Body of pancreas (tissue), 4 donors: ENCODE measurements around the gene GMDS. TPM values are rescaled to one million over a fixed set of nuclear protein-coding genes. Genes with fewer than 3 reads are reported as not detected.

Experiments used
- ATAC-seq: fragments of 150-250 bp; one replicate; pipeline ENCODE4 v1.9.1; 2016
- DNase-seq, 4 donors: peaks; one replicate each; pipeline ENCODE4 v3.0.0-alpha.2; 2019
- H3K27ac ChIP-seq, 4 donors: fragments of 200-600 bp; sonication (generic); 1 replicate in 3 of 4; 2 replicates in 1 of 4; pipeline versions ENCODE4 v1.5.1 to v1.6.1; 2016 to 2019; ENCODE audit warnings: mild to moderate bottlenecking in 1 of 4, mixed read lengths in 1 of 4, moderate library complexity in 1 of 4
- H3K27me3 ChIP-seq, 2 donors: fragments of 200-600 bp; sonication (generic); one replicate each; pipeline ENCODE4 v1.6.0; 2016; ENCODE audit warnings: mild to moderate bottlenecking in 1 of 2
- H3K36me3 ChIP-seq, 2 donors: fragments of 200-600 bp; sonication (generic); replicated peaks in 1 of 2; 2 replicates each; pipeline ENCODE4 v1.5.1; 2016; ENCODE audit warnings: low read depth in 2 of 2; ENCODE audit not compliant: insufficient read depth in 1 of 2
- H3K4me1 ChIP-seq: fragments of 200-600 bp; sonication (generic); one replicate; pipeline ENCODE4 v1.6.0; 2016
- H3K4me3 ChIP-seq, 2 donors: fragments of 200-600 bp; sonication (generic); 1 replicate in 1 of 2; 2 replicates in 1 of 2; pipeline ENCODE4 v1.5.1; 2016 to 2019
- H3K9me3 ChIP-seq, 3 donors: fragments of 200-600 bp; sonication (generic); 1 replicate in 2 of 3; 2 replicates in 1 of 3; pipeline ENCODE4 v1.5.1; 2016
- CTCF ChIP-seq, 7 experiments: fragments of 450-650 bp in 4 of 7; fragments of 200-600 bp in 3 of 7; sonication (generic) in 3 of 7; IDR thresholded peaks; one replicate each; pipeline ENCODE4 v1.5.1; 2016 to 2019; ENCODE audit warnings: antibody characterized with exemption in 7 of 7
- POLR2A ChIP-seq, 3 donors: fragments of 450-650 bp; IDR thresholded peaks; one replicate each; pipeline ENCODE4 v1.6.1; 2016; ENCODE audit warnings: antibody characterized with exemption in 3 of 3, mild to moderate bottlenecking in 2 of 3
- WGBS, 2 donors: methylation state at CpG; one replicate each; pipeline ENCODE4 v1.1.5; 2017; 5-methylcytosine and 5-hydroxymethylcytosine counted together
- intact Hi-C: fragments of 100-400 bp; cut with DNase I; formaldehyde crosslinking; loops from one replicate; pipeline ENCODE4 v1.15.1; 2023
- total RNA-seq, 2 donors: library from RNA; depleted of rRNA; stranded (reverse); fragments of >200 nt; gene quantifications; one replicate each; pipeline ENCODE4 v1.1.0, GENCODE V29; 2016

The GMDS gene
- total RNA-seq, 2 donors from 2014 or later: 34.5 to 63.3 TPM

- no peaks in the 10 kb centered on the region for H3K36me3 ChIP-seq
- no peak for TF ChIP-seq POLR2A (IDR thresholded peaks at IDR 0.05)
- no peak for TF ChIP-seq CTCF (IDR thresholded peaks at IDR 0.05)
- ATAC-seq: no peak
- H3K27ac ChIP-seq: no peak overlapping the region
- no peaks in the 10 kb centered on the region for H3K27me3 ChIP-seq
- H3K9me3 ChIP-seq: no peaks in the 10 kb centered on the region
- H3K4me1 ChIP-seq: peaks cover 8% of the 10 kb centered on the region
- intact Hi-C loops: loop anchor here (5.0 kb wide), 1 partner anchor 1148 kb away; no protein-coding TSS in a partner anchor
- DNase-seq: no peak
- H3K4me3 ChIP-seq: no peak overlapping the region
- 87 to 88% methylated on average over 17 to 24 of the region's 24 CpGs for WGBS, 2 donors
Measured at GRCh38 chr6:1598886-1599285, 646.5 kb downstream of the GMDS start.

- Histone ChIP-seq H3K9me3 (no peaks in the 10 kb centered on the region), H3K4me1 (peaks cover 8% of the 10 kb centered on the region), H3K36me3 (no peaks in the 10 kb centered on the region), H3K4me3 (no peak overlapping the region), H3K27me3 (no peaks in the 10 kb centered on the region), H3K27ac (no peak overlapping the region)
- ATAC-seq: no peak
- intact Hi-C loops: loop anchor here (5.0 kb wide), 1 partner anchor 1149 kb away; no protein-coding TSS in a partner anchor
- 81 to 88% methylated on average over 10 of the region's 10 CpGs for WGBS, 2 donors
- no peak for DNase-seq
- TF ChIP-seq CTCF (IDR thresholded peaks at IDR 0.05): no peak
- TF ChIP-seq POLR2A (IDR thresholded peaks at IDR 0.05): no peak
Measured at GRCh38 chr6:1598433-1598832, 647.0 kb downstream of the GMDS start.

- Histone ChIP-seq H3K27me3 (no peaks in the 10 kb centered on the region), H3K4me1 (peaks cover 8% of the 10 kb centered on the region), H3K9me3 (no peaks in the 10 kb centered on the region), H3K36me3 (no peaks in the 10 kb centered on the region), H3K27ac (no peak overlapping the region), H3K4me3 (no peak overlapping the region)
- intact Hi-C loops: loop anchor here (5.0 kb wide), 1 partner anchor 1149 kb away; no protein-coding TSS in a partner anchor
- 83 to 86% methylated on average over 5 of the region's 5 CpGs for WGBS, 2 donors
- DNase-seq: no peak
- no peak for TF ChIP-seq POLR2A (IDR thresholded peaks at IDR 0.05)
- no peak for TF ChIP-seq CTCF (IDR thresholded peaks at IDR 0.05)
- ATAC-seq: no peak
Measured at GRCh38 chr6:1597924-1598323, 647.5 kb downstream of the GMDS start.

- Histone ChIP-seq H3K36me3 (no peaks in the 10 kb centered on the region), H3K4me3 (no peak overlapping the region), H3K27ac (no peak overlapping the region), H3K27me3 (no peaks in the 10 kb centered on the region), H3K9me3 (no peaks in the 10 kb centered on the region), H3K4me1 (peaks cover 8% of the 10 kb centered on the region)
- 52 to 53% methylated on average over 8 of the region's 8 CpGs for WGBS, 2 donors
- ATAC-seq: no peak
- DNase-seq: no peak
- TF ChIP-seq POLR2A (IDR thresholded peaks at IDR 0.05) (no peak), CTCF (IDR thresholded peaks at IDR 0.05) (no peak)
- intact Hi-C loops: loop anchor here (5.0 kb wide), 1 partner anchor 1150 kb away; no protein-coding TSS in a partner anchor
Measured at GRCh38 chr6:1597121-1597744, 648.2 kb downstream of the GMDS start.
